ENCODE data around the gene PKD1L1.

DNA sequence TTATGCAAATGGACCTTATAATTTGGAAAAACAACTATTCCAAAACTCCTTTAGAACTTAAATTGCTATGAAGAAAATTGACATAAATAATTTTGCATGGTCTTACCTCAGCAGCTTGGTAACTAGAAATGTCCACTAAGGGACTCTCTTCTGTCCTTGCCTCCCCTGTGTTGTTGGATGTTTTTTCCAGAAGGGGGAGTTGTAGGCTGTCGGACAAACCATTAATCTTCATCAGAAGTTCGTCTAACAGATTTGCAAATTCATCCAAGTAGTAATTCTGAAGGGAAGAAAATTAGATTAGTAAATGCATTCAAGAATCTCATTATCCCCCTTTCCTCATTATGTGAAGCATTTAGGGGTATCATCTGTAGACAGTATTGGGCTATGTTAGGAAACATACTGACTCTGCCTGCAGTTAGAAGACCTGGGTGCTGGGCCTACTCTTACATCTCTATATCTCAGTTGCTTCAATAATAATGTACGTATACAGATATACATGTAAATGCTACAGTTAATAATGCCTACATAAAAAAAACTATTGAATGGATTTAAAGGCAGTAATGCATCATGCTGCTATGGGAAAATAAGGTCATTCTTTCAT is 155.6 kb downstream of the PKD1L1 start:
- TF ChIP-seq EP300 (IDR thresholded peaks at IDR 0.05) (no peak), POLR2A (IDR thresholded peaks at IDR 0.05) (no peak)
- TF ChIP-seq, protein P1, sequence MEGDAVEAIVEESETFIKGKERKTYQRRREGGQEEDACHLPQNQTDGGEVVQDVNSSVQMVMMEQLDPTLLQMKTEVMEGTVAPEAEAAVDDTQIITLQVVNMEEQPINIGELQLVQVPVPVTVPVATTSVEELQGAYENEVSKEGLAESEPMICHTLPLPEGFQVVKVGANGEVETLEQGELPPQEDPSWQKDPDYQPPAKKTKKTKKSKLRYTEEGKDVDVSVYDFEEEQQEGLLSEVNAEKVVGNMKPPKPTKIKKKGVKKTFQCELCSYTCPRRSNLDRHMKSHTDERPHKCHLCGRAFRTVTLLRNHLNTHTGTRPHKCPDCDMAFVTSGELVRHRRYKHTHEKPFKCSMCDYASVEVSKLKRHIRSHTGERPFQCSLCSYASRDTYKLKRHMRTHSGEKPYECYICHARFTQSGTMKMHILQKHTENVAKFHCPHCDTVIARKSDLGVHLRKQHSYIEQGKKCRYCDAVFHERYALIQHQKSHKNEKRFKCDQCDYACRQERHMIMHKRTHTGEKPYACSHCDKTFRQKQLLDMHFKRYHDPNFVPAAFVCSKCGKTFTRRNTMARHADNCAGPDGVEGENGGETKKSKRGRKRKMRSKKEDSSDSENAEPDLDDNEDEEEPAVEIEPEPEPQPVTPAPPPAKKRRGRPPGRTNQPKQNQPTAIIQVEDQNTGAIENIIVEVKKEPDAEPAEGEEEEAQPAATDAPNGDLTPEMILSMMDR (IDR thresholded peaks at IDR 0.05), result no peak

Data from suprapubic skin (tissue), 3 donors.